SU-DHL-6 (cell line): ENCODE measurements around the gene MFNG.

Source experiments
- H2AFZ ChIP-seq: fragments of 200-600 bp; sonication (generic); 2 replicates; pipeline ENCODE4 v1.6.1; 2014; ENCODE audit warnings: low read depth, mild to moderate bottlenecking, moderate library complexity, mixed read lengths, antibody characterized with exemption, low read length; ENCODE audit not compliant: severe bottlenecking
- H3F3A ChIP-seq: fragments of 200-600 bp; shearing (Covaris generic); 2 replicates; pipeline ENCODE4 v1.6.0; 2016; ENCODE audit warnings: antibody characterized with exemption, mild to moderate bottlenecking; ENCODE audit not compliant: insufficient read depth
- H3K27ac ChIP-seq: fragments of 200-600 bp; sonication (generic); 2 replicates; pipeline ENCODE4 v1.5.1; 2016; ENCODE audit warnings: low read depth, mild to moderate bottlenecking, low read length, moderate library complexity, mixed read lengths
- H3K27me3 ChIP-seq: fragments of 200-600 bp; sonication (generic), shearing (Covaris generic); 2 replicates; pipeline ENCODE4 v1.6.0; 2014; ENCODE audit warnings: mild to moderate bottlenecking, low read length
- H3K36me3 ChIP-seq: fragments of 200-600 bp; sonication (generic); 2 replicates; pipeline ENCODE4 v1.6.1; 2014; ENCODE audit warnings: mild to moderate bottlenecking, low read length, mixed read lengths
- H3K4me2 ChIP-seq: fragments of 300-600, 200-600 bp; shearing (Covaris generic), sonication (generic); 2 replicates; pipeline ENCODE4 v1.6.0; 2014; ENCODE audit warnings: low read length, low read depth, mild to moderate bottlenecking; ENCODE audit not compliant: poor library complexity, severe bottlenecking
- H3K4me3 ChIP-seq: fragments of 200-600 bp; sonication (generic); 2 replicates; pipeline ENCODE4 v1.5.1; 2014; ENCODE audit warnings: antibody characterized with exemption, low read length, mild to moderate bottlenecking, mixed read lengths; ENCODE audit not compliant: insufficient read depth, poor library complexity, severe bottlenecking
- H3K79me2 ChIP-seq: fragments of 200-600 bp; sonication (generic); 2 replicates; pipeline ENCODE4 v1.6.1; 2014; ENCODE audit warnings: mild to moderate bottlenecking, low read length, moderate library complexity; ENCODE audit not compliant: insufficient read depth
- H3K9ac ChIP-seq: fragments of 200-600 bp; sonication (generic); 2 replicates; pipeline ENCODE4 v1.7.0; 2014; ENCODE audit warnings: mild to moderate bottlenecking, low read length
- H3K9me2 ChIP-seq: fragments of 200-600 bp; sonication (generic); replicated peaks from 2 replicates; pipeline ENCODE4 v1.6.1; 2014; ENCODE audit warnings: low read length; ENCODE audit not compliant: insufficient read depth
- H3K9me3 ChIP-seq: fragments of 200-600 bp; sonication (generic); 2 replicates; pipeline ENCODE4 v1.6.1; 2014; ENCODE audit warnings: low read length, mixed read lengths; ENCODE audit not compliant: insufficient read depth
- H4K20me1 ChIP-seq: fragments of 200-600 bp; sonication (generic); 2 replicates; pipeline ENCODE4 v1.6.1; 2014; ENCODE audit warnings: low read depth, mild to moderate bottlenecking, antibody characterized with exemption, low read length, moderate library complexity, mixed read lengths
- EZH2phosphoT487 ChIP-seq: fragments of 200-600 bp; sonication (generic), shearing (Covaris generic); conservative IDR thresholded peaks from 2 replicates; pipeline ENCODE4 v1.6.1; 2018; ENCODE audit warnings: mild to moderate bottlenecking, antibody characterized with exemption, low read length, moderate library complexity, mixed read lengths
- TF ChIP-seq, protein P1 (sequence below): fragments of 200-600 bp; sonication (generic); IDR thresholded peaks from one replicate; pipeline ENCODE4 v1.5.1; 2017; ENCODE audit warnings: antibody characterized with exemption, mild to moderate bottlenecking, low read length, moderate library complexity; ENCODE audit not compliant: insufficient read depth, poor library complexity, severe bottlenecking

The MFNG gene

DNA sequence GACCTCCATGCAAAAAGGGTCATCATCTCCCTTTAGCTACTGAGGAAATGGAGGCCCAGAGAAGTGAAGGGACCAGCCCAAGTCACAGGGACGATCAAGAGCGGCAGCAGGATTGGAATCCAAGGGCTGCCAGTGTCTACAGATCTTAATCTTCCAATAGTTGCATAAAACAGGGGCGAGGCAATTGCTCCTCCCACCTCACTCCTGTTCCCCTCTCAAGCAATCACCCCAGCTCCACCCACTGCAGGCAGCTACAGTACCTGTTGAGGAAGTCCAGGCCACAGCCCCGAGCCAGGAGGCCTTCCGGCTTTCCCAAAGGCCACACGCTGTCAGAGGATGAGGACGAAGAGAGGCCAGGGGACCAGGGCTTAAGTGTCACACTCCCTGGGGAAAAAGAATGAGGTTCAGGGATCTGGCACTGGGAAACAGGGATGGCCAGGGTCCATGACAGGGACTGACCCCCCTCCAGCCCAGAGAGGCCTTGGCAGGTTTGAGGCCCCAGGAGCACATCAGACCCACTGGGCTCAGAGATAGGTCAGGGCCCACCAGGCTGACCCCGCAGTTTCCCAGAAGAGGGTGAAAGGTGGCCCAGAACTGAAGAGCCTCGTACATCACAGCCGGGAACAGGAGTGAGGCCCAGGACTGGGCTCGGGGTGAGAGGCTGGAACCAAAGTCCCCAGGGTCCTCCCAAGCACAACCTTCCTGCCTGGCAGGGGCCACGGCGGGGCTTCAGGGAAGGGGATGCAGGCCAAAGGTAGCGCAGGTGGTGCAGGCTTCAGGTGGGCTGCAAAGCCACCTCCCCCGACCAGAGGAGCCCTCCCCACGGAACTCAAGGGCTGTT, 16.4 kb upstream of the MFNG start:
- H3F3A ChIP-seq: no peaks in the 10 kb centered on the region
- H3K4me2 ChIP-seq: no peak overlapping the region
- H3K79me2 ChIP-seq: no peaks in the 10 kb centered on the region
- no peak overlapping the region for H3K4me3 ChIP-seq
- H4K20me1 ChIP-seq: no peaks in the 10 kb centered on the region
- H3K36me3 ChIP-seq: no peaks in the 10 kb centered on the region
- H3K27ac ChIP-seq: no peak overlapping the region
- H3K9me2 ChIP-seq: no peaks in the 10 kb centered on the region
- TF ChIP-seq EZH2phosphoT487: no peak
- TF ChIP-seq, protein P1, sequence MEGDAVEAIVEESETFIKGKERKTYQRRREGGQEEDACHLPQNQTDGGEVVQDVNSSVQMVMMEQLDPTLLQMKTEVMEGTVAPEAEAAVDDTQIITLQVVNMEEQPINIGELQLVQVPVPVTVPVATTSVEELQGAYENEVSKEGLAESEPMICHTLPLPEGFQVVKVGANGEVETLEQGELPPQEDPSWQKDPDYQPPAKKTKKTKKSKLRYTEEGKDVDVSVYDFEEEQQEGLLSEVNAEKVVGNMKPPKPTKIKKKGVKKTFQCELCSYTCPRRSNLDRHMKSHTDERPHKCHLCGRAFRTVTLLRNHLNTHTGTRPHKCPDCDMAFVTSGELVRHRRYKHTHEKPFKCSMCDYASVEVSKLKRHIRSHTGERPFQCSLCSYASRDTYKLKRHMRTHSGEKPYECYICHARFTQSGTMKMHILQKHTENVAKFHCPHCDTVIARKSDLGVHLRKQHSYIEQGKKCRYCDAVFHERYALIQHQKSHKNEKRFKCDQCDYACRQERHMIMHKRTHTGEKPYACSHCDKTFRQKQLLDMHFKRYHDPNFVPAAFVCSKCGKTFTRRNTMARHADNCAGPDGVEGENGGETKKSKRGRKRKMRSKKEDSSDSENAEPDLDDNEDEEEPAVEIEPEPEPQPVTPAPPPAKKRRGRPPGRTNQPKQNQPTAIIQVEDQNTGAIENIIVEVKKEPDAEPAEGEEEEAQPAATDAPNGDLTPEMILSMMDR: no peak
- H3K9me3 ChIP-seq: no peaks in the 10 kb centered on the region
- no peak overlapping the region for H3K9ac ChIP-seq
- H3K27me3 ChIP-seq: no peaks in the 10 kb centered on the region
- H2AFZ ChIP-seq: no peak overlapping the region

DNA sequence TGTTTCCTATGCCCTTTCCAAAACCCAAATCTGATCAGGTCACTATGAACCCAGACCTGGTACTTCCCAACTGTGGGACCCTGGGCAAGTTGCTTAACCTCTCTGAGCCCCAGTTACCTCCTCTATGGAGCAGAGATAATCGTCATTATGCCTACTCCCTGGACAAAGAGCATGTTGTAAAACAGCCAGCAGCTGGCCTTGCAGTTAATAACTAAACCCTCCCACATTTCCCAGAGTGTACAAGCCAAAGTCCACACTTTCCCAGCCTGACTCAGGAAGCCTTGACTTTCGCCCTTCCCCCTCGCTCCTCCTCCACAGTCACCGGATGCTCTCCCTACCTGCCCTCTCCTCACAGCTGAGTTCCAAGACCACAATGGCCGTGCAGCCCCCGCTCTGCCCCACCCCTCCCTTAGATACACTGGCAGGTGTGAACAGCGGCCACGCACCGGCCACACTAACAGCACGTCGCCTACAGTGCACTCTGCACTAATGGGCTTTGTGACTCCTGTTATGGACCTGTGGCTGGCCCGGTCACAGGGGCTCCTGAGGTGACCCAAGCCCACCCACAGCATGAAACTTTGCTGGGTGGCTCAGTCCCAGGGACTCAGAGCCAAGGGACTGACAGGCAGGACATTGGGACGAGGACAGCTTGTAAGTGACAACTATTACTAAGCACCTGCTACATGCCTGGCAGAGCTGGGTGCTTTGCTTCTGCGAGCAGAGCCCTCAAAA, 15.6 kb upstream of the MFNG start:
- Histone ChIP-seq H3K36me3 (no peaks in the 10 kb centered on the region), H3K9me2 (no peaks in the 10 kb centered on the region), H4K20me1 (no peaks in the 10 kb centered on the region), H3F3A (no peaks in the 10 kb centered on the region), H3K4me3 (no peak overlapping the region), H3K4me2 (no peak overlapping the region), H2AFZ (no peak overlapping the region), H3K27ac (no peak overlapping the region), H3K27me3 (no peaks in the 10 kb centered on the region), H3K9ac (no peak overlapping the region), H3K9me3 (no peaks in the 10 kb centered on the region), H3K79me2 (no peaks in the 10 kb centered on the region)
- TF ChIP-seq, protein P1: no peak
- TF ChIP-seq EZH2phosphoT487: no peak

DNA sequence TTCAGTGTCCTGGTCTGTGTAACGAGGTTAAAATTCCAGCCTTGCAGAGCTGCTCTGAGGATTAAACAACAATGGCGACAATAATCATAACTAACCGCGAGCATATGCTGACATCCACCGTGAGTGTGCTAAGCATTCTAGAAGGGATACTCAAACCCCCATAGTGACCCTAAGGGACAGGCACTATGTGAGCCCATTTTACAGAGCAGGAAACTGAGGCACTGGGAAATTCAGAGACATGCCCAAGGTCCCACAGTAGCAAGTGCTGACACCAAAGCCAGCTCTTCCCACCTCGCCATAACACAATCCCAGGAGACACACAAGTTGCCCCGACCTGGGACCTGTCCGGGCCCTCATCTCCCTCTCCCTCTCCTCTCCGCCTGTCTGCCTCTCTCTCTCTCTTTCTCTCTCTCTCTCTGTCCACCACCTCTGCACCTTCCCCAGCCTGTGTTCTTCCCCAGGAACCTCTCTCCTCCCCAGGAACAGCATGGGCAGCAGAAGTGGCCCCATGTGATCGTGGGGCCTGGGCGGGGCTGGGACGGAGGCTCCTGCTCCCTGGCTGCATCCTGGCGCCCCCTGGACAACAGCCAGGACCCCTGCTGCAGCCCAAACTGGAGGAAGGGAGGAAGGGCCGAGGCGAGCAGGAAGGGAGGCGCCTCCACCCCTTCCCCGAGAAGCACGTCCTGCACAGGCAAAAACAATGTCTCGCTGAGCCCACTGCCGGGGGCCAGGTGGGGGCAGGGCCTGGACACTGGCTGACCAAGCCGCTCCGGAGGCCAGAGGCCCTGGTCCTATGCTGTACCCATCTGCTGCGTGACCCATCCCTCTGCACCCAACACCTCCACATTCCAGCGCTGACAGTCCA, 14.8 kb upstream of the MFNG start:
- TF ChIP-seq, protein P1: no peak
- TF ChIP-seq EZH2phosphoT487: no peak
- no peaks in the 10 kb centered on the region for H3K79me2 ChIP-seq
- H3K4me2 ChIP-seq: no peak overlapping the region
- no peaks in the 10 kb centered on the region for H3K27me3 ChIP-seq
- H3K4me3 ChIP-seq: no peak overlapping the region
- H3K9ac ChIP-seq: no peak overlapping the region
- H3K9me3 ChIP-seq: no peaks in the 10 kb centered on the region
- no peaks in the 10 kb centered on the region for H3F3A ChIP-seq
- H3K36me3 ChIP-seq: no peaks in the 10 kb centered on the region
- H2AFZ ChIP-seq: no peak overlapping the region
- no peak overlapping the region for H3K27ac ChIP-seq
- no peaks in the 10 kb centered on the region for H4K20me1 ChIP-seq
- H3K9me2 ChIP-seq: no peaks in the 10 kb centered on the region
